B cell (primary cell): ENCODE data around the gene PFDN6. TPM values are rescaled to one million over a fixed set of nuclear protein-coding genes. Genes with fewer than 3 reads are reported as not detected.

Experiments used
- ATAC-seq: fragments of 200-7000 bp; cut with Tn5 transposase; one replicate; pipeline ENCODE4 v1.10.0; 2021; ENCODE audit warnings: low read depth, mild to moderate bottlenecking, moderate number of reproducible peaks, moderate library complexity
- CTCF ChIA-PET: fragments of 350-600 bp; sonication (Branson Sonifier 250); formaldehyde crosslinking; loops from one replicate; lab custom pipeline; 2021; ENCODE audit warnings: antibody characterized with exemption, inconsistent platforms; lab: Charles Lee
- POLR2A ChIA-PET: fragments of 350-600 bp; sonication (Branson Sonifier 250); formaldehyde crosslinking; loops from one replicate; lab custom pipeline; 2021; ENCODE audit warnings: antibody characterized with exemption; lab: Charles Lee
- DNase-seq: peaks from one replicate; pipeline ENCODE4 v3.0.0; 2013
- H2AFZ ChIP-seq: 2 replicates; pipeline ENCODE4 v1.6.1; 2012; ENCODE audit warnings: mild to moderate bottlenecking, low read depth, low read length; ENCODE audit not compliant: insufficient read depth, poor library complexity, severe bottlenecking
- H3K27ac ChIP-seq, 2 donors: 1 replicate in 1 of 2; 2 replicates in 1 of 2; pipeline ENCODE4 v1.5.1; 2012 to 2013; ENCODE audit warnings: low read length in 2 of 2, mild to moderate bottlenecking in 2 of 2, moderate library complexity in 1 of 2
- H3K27me3 ChIP-seq, 4 experiments: fragments of 200-600 bp in 1 of 4; sonication (generic) in 1 of 4; replicated peaks in 1 of 4; 1 replicate in 2 of 4; 2 replicates in 2 of 4; pipeline versions ENCODE4 v1.6.1 to v1.7.0; 2013 to 2016; ENCODE audit warnings: low read length in 3 of 4, mild to moderate bottlenecking in 2 of 4, mixed read lengths in 1 of 4, moderate library complexity in 1 of 4; ENCODE audit not compliant: insufficient read depth in 4 of 4, control insufficient read depth in 3 of 4; ENCODE audit errors: control extremely low read depth in 1 of 4
- H3K36me3 ChIP-seq, 2 experiments: replicated peaks in 1 of 2; 1 replicate in 1 of 2; 2 replicates in 1 of 2; pipeline versions ENCODE4 v1.6.1 to v1.7.1; 2013; ENCODE audit warnings: low read length in 1 of 2; ENCODE audit not compliant: insufficient read depth in 2 of 2, control insufficient read depth in 1 of 2; ENCODE audit errors: control extremely low read depth in 1 of 2, extremely low read depth in 1 of 2
- H3K4me1 ChIP-seq, 2 donors: fragments of 200-600 bp in 1 of 2; sonication (generic) in 1 of 2; 1 replicate in 1 of 2; 2 replicates in 1 of 2; pipeline versions ENCODE4 v1.5.1 to v1.6.1; 2013 to 2017; ENCODE audit warnings: low read length in 2 of 2; ENCODE audit not compliant: control insufficient read depth in 2 of 2, insufficient read depth in 2 of 2
- H3K4me2 ChIP-seq: replicated peaks from 2 replicates; pipeline ENCODE3; 2012; ENCODE audit warnings: mild to moderate bottlenecking, low read depth, low read length; ENCODE audit not compliant: poor library complexity, severe bottlenecking
- H3K4me3 ChIP-seq, 5 experiments: fragments of 200-600 bp in 1 of 5; sonication (generic) in 1 of 5; 1 replicate in 3 of 5; 2 replicates in 2 of 5; pipeline versions ENCODE4 v1.5.1 to v1.7.0; 2011 to 2016; ENCODE audit warnings: low read length in 4 of 5, mild to moderate bottlenecking in 4 of 5, low read depth in 2 of 5, control low read depth in 1 of 5, moderate library complexity in 1 of 5; ENCODE audit not compliant: insufficient read depth in 1 of 5; ENCODE audit errors: control extremely low read depth in 1 of 5, extremely low read depth in 1 of 5
- H3K79me2 ChIP-seq: fragments of 200-600 bp; sonication (generic); one replicate; pipeline ENCODE4 v1.6.0; 2016; ENCODE audit warnings: low read length; ENCODE audit not compliant: control insufficient read depth, insufficient read depth
- H3K9ac ChIP-seq: fragments of 200-600 bp; sonication (generic); 2 replicates; pipeline ENCODE4 v1.6.1; 2017; ENCODE audit warnings: mild to moderate bottlenecking, low read length, moderate library complexity
- H3K9me3 ChIP-seq, 3 donors: one replicate each; pipeline versions ENCODE4 v1.6.1 to v1.7.1; 2013; ENCODE audit warnings: low read length in 2 of 3; ENCODE audit not compliant: control insufficient read depth in 2 of 3, insufficient read depth in 1 of 3; ENCODE audit errors: control extremely low read depth in 1 of 3
- H4K20me1 ChIP-seq: 2 replicates; pipeline ENCODE4 v1.6.0; 2012; ENCODE audit warnings: mild to moderate bottlenecking, low read length; ENCODE audit not compliant: insufficient read depth, control insufficient read depth, poor library complexity, severe bottlenecking
- H3K27ac Mint-ChIP-seq: one replicate; pipeline ENCODE4 v1.8.0; 2021; ENCODE audit warnings: mixed read lengths
- H3K27me3 Mint-ChIP-seq: one replicate; pipeline ENCODE4 v1.8.0; 2021; ENCODE audit warnings: mixed read lengths
- H3K4me1 Mint-ChIP-seq: one replicate; pipeline ENCODE4 v1.8.0; 2021; ENCODE audit warnings: mixed read lengths
- H3K4me3 Mint-ChIP-seq: one replicate; pipeline ENCODE4 v1.8.0; 2021; ENCODE audit warnings: mixed read lengths
- H3K9me3 Mint-ChIP-seq: one replicate; pipeline ENCODE4 v1.8.0; 2022; ENCODE audit warnings: mixed read lengths; ENCODE audit not compliant: insufficient read depth
- CTCF ChIP-seq: fragments of 200-600 bp; IDR thresholded peaks from one replicate; pipeline ENCODE4 v1.8.0; 2022; ENCODE audit warnings: antibody characterized with exemption, mild to moderate bottlenecking
- EZH2 ChIP-seq: IDR thresholded peaks from 2 replicates; pipeline ENCODE4 v1.6.1; 2012; ENCODE audit warnings: borderline replicate concordance, low read depth, mild to moderate bottlenecking, moderate library complexity, low read length; ENCODE audit not compliant: insufficient read depth, poor library complexity, severe bottlenecking
- WGBS: methylation state at CpG from one replicate; pipeline ENCODE4 v1.1.5; 2013; ENCODE audit warnings: missing lambda C conversion rate; ENCODE audit not compliant: insufficient coverage; 5-methylcytosine and 5-hydroxymethylcytosine counted together
- intact Hi-C: fragments of 100-400 bp; cut with micrococcal nuclease; formaldehyde crosslinking; loops from one replicate; pipeline ENCODE4 v1.10.0; 2022
- polyA plus RNA-seq: library from polyadenylated mRNA; depleted of rRNA; stranded (reverse); fragments of >200 nt; gene quantifications from 2 replicates; pipeline ENCODE4 v1.2.3, GENCODE V29; 2012
- total RNA-seq, 2 donors: library from RNA; stranded (reverse); fragments of 120-200 nt in 1 of 2; gene quantifications; 1 replicate in 1 of 2; 2 replicates in 1 of 2; pipeline versions ENCODE4 v1.2.3 to v1.2.4, GENCODE V29; 2013 to 2022

PFDN6 gene
- total and polyA plus RNA-seq, 2 donors (not counting 1 experiment from before 2014, with no cell fraction given): 33.2 to 51.1 TPM

DNA sequence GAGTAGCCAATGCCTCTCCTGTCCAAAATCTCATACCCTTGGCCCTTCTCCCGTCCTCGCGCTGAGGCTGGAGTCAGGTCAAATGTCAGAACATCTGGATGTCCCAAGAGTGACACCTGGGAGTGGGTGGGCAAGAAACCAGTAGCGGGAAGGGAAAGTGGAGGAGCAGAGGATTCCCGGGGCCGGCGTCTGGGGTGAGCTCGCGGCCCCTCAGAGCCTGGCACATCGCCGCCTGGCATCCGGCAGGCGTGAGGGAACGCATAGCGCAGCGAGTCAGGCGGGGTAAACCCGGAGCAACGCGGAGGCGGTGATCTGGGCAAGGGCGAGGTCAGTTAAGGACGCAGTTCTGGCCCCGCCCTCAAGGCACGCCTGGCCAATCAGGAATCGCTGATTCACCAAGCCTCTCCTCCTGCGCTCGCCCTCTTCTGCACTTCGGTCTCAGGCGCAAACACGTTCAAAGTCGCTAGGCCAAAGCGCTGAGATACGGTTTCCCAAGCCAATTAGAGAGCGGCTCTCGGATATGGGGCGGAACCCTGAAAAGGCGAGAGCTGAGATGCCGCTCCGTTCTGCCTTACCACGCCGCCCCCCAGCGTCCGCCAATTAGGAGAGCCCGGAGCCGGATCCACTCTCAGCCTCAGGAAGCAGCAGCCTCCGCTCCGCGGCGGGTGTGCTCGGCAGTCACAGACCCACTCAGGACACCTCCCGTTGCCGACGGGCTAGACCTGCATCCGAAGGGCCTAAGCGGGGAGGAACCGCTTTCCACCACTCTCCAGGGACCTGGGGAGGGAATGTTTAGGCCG lies 40.3 kb upstream of the PFDN6 start:
- under 1% methylated on average over 53 of the region's 58 CpGs for WGBS
- no peaks in the 10 kb centered on the region for H3K9me3 ChIP-seq
- intact Hi-C loops: loop anchor here (1.0 to 10.0 kb wide), 14 partner anchors 22 to 354 kb away; partner anchors contain the start of genes HLA-DMB, HSD17B8, KIFC1 and PFDN6
- peak overlapping the region; percentile 76 for H3K9ac ChIP-seq
- peaks cover 12 to 24% of the 10 kb centered on the region in 2 donors for H3K4me1 ChIP-seq
- CTCF ChIA-PET: interaction anchor here (0.6 to 6.0 kb wide), 47 partner anchors 9 to 835 kb away, joined by 3 to 80 read pairs (median 5); partner anchors contain the start of genes B3GALT4, HLA-DPB1, HSD17B8 and PFDN6
- Mint-ChIP-seq H3K27me3 (peaks cover 4% of the 10 kb centered on the region), H3K27ac (peak overlapping the region; percentile 97), H3K4me1 (peaks cover 31% of the 10 kb centered on the region), H3K4me3 (peak overlapping the region; percentile 97), H3K9me3 (no peaks in the 10 kb centered on the region)
- peak overlapping the region; percentile 87 for H2AFZ ChIP-seq
- peak overlapping the region; percentile 98 for H3K4me2 ChIP-seq
- TF ChIP-seq EZH2 (no peak), CTCF (no peak)
- no peaks in the 10 kb centered on the region for H4K20me1 ChIP-seq
- peaks cover 9% of the 10 kb centered on the region for H3K79me2 ChIP-seq
- H3K4me3 ChIP-seq: peak overlapping the region; percentile 63 to 84 (median 75)
- H3K27ac ChIP-seq: peak overlapping the region; percentile 75 to 88
- H3K36me3 ChIP-seq: peaks cover 0 to 9% of the 10 kb centered on the region in 2 experiments
- DNase-seq (peak; percentile 99), ATAC-seq (peak; percentile 85)
- H3K27me3 ChIP-seq: peaks cover 0 to 4% (median 0%) of the 10 kb centered on the region in 4 experiments
- POLR2A ChIA-PET: interaction anchor here (0.5 to 1.8 kb wide), 12 partner anchors 23 to 1273 kb away, joined by 3 to 13 read pairs (median 5); partner anchors contain the start of genes B3GALT4, HLA-DPB1, HSD17B8 and RING1
